ENCODE results near the gene GLRX. TPM values are rescaled to one million over a fixed set of nuclear protein-coding genes. Genes with fewer than 3 reads are reported as not detected.
A peak's percentile ranks its signal among the peaks of the same experiment; 100 is the strongest.

The GLRX gene
- total and polyA plus RNA-seq, 2 of the 13 experiments (the other 11 are each of a cell fraction or from before 2014, with no cell fraction given) = 63.8 to 499 TPM

DNA sequence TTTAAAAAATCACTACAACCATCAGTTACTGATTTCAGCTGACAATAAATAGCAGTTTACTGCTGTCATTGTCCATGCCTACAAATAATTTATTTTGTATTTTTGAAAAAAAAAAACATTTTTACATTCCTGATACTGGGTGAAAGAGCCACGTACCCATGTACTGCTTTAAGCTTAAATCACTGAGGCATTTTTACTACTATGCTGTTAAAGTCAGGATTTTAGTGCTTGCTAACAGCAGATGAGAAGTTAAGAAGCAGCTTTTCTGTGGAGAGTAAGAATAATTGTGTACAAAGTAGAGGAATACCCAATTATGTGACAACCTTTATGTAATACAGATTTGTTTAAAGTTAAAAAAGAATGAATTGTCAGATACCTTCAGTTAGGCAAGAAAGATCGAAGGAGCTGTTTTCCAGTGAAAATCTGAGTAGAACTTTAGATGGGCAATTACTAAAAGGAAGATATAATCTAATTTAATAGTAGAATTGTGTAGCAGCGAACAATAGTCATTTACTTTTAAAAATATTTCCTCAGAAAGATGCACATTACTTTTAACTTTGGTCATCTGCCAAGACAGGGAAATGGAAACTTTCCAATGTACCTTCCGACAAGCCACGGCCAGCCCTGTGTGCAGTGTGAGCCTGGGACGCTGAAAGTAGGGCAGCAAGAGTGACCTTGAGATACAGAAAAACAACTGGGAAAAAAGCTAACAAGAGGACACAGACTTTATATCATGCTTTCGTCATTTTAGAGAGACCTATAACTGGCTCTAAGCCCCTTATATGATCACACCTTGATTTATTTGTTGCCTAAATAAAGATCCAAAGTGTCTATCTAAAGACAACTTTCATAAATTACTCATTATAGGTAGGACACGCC, 51.5 kb downstream of the GLRX start (continued):
- no peak for TF ChIP-seq ZBED4 (CRISPR knock-in tag; IDR thresholded peaks at IDR 0.05; ENCODE audit: borderline replicate concordance)
- 0 out of 2 replicates have a peak, but pooled peaks have one; percentile 13 for TF ChIP-seq FOSL2 (CRISPR knock-in tag; IDR thresholded peaks at IDR 0.05)
- TF ChIP-seq ARNT (IDR thresholded peaks at IDR 0.05) = no peak
- TF ChIP-seq, protein P1, sequence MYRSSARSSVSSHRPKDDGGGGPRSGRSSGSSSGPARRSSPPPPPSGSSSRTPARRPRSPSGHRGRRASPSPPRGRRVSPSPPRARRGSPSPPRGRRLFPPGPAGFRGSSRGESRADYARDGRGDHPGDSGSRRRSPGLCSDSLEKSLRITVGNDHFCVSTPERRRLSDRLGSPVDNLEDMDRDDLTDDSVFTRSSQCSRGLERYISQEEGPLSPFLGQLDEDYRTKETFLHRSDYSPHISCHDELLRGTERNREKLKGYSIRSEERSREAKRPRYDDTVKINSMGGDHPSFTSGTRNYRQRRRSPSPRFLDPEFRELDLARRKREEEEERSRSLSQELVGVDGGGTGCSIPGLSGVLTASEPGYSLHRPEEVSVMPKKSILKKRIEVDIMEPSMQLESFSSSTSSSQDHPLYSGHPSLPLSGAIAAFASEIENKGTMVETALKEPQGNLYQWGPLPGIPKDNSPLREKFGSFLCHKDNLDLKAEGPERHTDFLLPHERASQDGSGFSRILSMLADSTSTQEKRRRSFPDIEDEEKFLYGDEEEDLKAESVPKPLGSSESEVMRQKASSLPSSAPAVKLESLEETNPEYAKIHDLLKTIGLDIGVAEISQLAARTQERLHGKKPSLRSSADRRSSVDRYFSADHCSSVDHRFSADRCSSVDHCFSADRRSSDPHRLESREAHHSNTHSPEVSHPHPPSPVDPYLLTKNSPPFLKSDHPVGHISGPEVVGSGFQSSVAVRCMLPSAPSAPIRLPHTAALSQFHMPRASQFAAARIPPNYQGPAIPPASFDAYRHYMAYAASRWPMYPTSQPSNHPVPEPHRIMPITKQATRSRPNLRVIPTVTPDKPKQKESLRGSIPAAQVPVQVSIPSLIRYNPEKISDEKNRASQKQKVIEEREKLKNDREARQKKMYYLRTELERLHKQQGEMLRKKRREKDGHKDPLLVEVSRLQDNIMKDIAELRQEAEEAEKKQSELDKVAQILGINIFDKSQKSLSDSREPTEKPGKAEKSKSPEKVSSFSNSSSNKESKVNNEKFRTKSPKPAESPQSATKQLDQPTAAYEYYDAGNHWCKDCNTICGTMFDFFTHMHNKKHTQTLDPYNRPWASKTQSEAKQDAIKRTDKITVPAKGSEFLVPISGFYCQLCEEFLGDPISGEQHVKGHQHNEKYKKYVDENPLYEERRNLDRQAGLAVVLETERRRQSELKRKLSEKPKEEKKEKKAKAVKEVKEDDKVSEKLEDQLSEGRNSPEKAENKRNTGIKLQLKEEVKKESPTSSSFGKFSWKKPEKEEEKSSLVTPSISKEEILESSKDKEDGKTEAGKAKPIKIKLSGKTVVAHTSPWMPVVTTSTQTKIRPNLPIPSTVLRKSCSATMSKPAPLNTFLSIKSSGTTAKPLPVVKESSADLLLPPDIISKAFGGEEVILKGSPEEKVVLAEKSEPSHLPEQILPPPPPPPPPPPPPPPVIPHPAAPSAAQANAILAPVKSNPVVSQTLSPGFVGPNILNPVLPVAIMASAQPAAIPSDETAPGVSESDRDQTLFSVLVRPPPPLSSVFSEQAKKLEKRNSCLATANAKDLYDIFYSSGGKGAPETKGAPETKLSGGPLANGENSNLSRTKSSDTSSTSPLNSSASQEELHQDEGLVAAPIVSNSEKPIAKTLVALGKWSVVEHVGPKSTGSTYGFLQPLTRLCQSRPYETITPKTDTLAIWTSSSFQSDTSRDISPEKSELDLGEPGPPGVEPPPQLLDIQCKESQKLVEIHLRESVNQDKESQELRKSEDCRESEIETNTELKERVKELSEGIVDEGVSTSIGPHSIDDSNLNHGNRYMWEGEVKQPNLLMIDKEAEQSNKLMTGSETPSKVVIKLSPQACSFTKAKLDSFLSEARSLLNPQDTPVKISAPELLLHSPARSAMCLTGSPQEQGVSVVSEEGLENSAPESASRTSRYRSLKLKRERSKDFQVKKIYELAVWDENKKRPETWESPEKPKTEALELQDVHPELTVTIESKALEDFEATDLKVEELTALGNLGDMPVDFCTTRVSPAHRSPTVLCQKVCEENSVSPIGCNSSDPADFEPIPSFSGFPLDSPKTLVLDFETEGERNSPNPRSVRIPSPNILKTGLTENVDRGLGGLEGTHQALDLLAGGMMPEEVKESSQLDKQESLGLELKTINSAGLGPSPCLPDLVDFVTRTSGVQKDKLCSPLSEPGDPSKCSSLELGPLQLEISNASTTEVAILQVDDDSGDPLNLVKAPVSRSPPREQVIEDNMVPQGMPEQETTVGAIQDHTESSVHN (CRISPR knock-in tag; IDR thresholded peaks at IDR 0.05) = no peak
- no peak for TF ChIP-seq PAWR (CRISPR knock-in tag; IDR thresholded peaks at IDR 0.05; ENCODE audit: borderline replicate concordance)
- peak; percentile 39; the same call in 1 of the 2 replicates for TF ChIP-seq RXRB (CRISPR knock-in tag; IDR thresholded peaks at IDR 0.05; ENCODE audit: borderline replicate concordance)
- no peak for TF ChIP-seq BCL6 (CRISPR knock-in tag; IDR thresholded peaks at IDR 0.05)
- no peak for TF ChIP-seq LCORL (IDR thresholded peaks at IDR 0.05)
- TF ChIP-seq LCORL (CRISPR knock-in tag; IDR thresholded peaks at IDR 0.05) = no peak
- no peak for TF ChIP-seq ZNF326 (CRISPR knock-in tag; IDR thresholded peaks at IDR 0.05; ENCODE audit: borderline replicate concordance)
- no peak for TF ChIP-seq ZNF674 (CRISPR knock-in tag; IDR thresholded peaks at IDR 0.05; ENCODE audit: low read depth)
- no peak for TF ChIP-seq PLRG1 (conservative IDR thresholded peaks at IDR 0.05)
- TF ChIP-seq, protein P2, sequence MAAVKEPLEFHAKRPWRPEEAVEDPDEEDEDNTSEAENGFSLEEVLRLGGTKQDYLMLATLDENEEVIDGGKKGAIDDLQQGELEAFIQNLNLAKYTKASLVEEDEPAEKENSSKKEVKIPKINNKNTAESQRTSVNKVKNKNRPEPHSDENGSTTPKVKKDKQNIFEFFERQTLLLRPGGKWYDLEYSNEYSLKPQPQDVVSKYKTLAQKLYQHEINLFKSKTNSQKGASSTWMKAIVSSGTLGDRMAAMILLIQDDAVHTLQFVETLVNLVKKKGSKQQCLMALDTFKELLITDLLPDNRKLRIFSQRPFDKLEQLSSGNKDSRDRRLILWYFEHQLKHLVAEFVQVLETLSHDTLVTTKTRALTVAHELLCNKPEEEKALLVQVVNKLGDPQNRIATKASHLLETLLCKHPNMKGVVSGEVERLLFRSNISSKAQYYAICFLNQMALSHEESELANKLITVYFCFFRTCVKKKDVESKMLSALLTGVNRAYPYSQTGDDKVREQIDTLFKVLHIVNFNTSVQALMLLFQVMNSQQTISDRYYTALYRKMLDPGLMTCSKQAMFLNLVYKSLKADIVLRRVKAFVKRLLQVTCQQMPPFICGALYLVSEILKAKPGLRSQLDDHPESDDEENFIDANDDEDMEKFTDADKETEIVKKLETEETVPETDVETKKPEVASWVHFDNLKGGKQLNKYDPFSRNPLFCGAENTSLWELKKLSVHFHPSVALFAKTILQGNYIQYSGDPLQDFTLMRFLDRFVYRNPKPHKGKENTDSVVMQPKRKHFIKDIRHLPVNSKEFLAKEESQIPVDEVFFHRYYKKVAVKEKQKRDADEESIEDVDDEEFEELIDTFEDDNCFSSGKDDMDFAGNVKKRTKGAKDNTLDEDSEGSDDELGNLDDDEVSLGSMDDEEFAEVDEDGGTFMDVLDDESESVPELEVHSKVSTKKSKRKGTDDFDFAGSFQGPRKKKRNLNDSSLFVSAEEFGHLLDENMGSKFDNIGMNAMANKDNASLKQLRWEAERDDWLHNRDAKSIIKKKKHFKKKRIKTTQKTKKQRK (IDR thresholded peaks at IDR 0.05; ENCODE audit: low read length) = no peak
- TF ChIP-seq U2AF1 (optimal IDR thresholded peaks at IDR 0.05; ENCODE audit: low read depth, low read length) = no peak

Measured in HepG2 (cell line).